SK-N-MC (cell line): Measurements from ENCODE around the gene NIPAL3.

Experiments used
- DNase-seq: peaks from one replicate; pipeline ENCODE4 v3.0.0-alpha.2; 2011; ENCODE audit warnings: low read depth, low spot score
- H3K27ac ChIP-seq: fragments of 200-600 bp; sonication (generic); 2 replicates; pipeline ENCODE4 v1.5.1; 2016; ENCODE audit warnings: mixed run types
- H3K36me3 ChIP-seq: fragments of 200-600 bp; sonication (generic); 2 replicates; pipeline ENCODE4 v1.6.1; 2017; ENCODE audit warnings: antibody characterized with exemption, low read length, mixed read lengths; ENCODE audit not compliant: insufficient read depth
- H3K4me3 ChIP-seq: fragments of 200-600 bp; sonication (generic); 2 replicates; pipeline ENCODE4 v1.5.1; 2016
- H3K9ac ChIP-seq: fragments of 200-600 bp; sonication (generic); 2 replicates; pipeline ENCODE4 v1.8.0; 2017; ENCODE audit warnings: mixed run types, mixed read lengths; ENCODE audit not compliant: insufficient read length
- H3K9me3 ChIP-seq: fragments of 200-600 bp; sonication (generic); 2 replicates; pipeline ENCODE4 v1.6.1; 2017; ENCODE audit warnings: low read depth, mild to moderate bottlenecking, antibody characterized with exemption, low read length, moderate library complexity, mixed read lengths
- EZH2 ChIP-seq: fragments of 200-600 bp; sonication (generic); IDR thresholded peaks from one replicate; pipeline ENCODE4 v1.6.1; 2017; ENCODE audit warnings: antibody characterized with exemption
- FOXP2 ChIP-seq: optimal IDR thresholded peaks from 2 replicates; pipeline ENCODE3; 2011; ENCODE audit warnings: mild to moderate bottlenecking, moderate library complexity; ENCODE audit not compliant: insufficient read depth; ENCODE audit errors: extremely low read length, control extremely low read depth
- POLR2AphosphoS5 ChIP-seq: IDR thresholded peaks from 2 replicates; pipeline ENCODE4 v1.6.1; 2012; ENCODE audit warnings: mild to moderate bottlenecking, low read depth, low read length, borderline replicate concordance

Gene NIPAL3

DNA sequence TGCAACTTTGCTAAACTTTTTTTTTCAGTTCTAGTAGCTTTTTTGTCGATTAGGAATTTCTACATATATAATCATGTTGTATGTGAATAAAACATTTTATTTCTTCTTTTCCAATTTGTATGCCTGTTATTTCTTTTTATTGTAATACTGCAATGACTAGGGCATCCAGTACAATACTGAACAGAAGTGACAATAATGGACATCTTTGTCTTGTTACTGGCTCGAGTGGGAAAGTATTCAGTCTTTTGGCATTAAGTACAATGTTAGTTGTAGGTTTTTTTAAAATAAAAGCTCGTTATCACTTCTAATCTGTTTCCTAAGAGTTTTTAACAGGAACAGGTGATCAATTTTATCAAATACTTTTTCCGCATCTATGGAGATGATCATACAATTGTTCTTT lies 11.8 kb upstream of the NIPAL3 start:
- Histone ChIP-seq H3K9ac (no peak overlapping the region), H3K9me3 (no peaks in the 10 kb centered on the region), H3K27ac (no peak overlapping the region), H3K36me3 (no peaks in the 10 kb centered on the region), H3K4me3 (no peak overlapping the region)
- TF ChIP-seq FOXP2: no peak
- no peak for DNase-seq

DNA sequence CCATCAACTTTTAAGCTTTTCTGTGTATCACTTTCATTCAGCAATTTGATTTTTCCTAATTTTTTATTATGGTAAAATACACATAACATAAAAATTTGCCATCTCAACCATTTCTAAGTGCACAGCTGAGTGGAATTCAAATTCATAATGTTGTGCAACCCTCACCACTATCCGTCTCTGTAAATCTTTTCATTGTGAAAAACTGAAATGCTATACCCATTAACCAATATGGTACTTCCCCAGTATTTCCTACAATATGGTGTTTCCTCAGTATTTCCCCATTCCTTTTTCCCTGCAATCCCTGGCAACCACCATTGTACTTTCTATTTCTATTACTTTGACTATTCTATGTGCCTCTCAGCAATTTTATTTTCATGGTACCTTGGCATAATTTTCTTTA lies 8.8 kb upstream of the NIPAL3 start:
- TF ChIP-seq FOXP2 (no peak), EZH2 (no peak), POLR2AphosphoS5 (no peak)
- no peaks in the 10 kb centered on the region for H3K36me3 ChIP-seq
- DNase-seq: no peak
- H3K4me3 ChIP-seq: no peak overlapping the region
- no peak overlapping the region for H3K27ac ChIP-seq
- H3K9ac ChIP-seq: no peak overlapping the region
- no peaks in the 10 kb centered on the region for H3K9me3 ChIP-seq

DNA sequence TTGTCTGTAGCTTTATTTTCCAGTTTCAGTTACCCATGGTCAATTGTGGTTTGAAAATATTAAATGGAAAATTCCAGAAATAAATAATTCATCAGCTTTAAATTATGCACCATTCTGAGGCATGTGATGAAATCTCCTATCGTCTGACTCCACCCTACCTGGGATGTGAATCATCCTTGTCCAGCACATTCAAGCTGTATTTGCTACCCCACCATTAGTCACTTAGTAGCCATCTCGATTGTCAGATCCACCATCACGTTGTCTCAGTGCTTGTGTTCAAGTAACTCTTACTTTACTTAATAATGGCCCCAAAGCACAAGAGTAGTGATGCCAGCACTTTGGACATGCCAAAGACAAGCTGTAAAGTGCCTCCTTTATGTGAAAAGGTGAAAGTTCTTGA lies 6.1 kb upstream of the NIPAL3 start:
- no peak for DNase-seq
- H3K36me3 ChIP-seq: no peaks in the 10 kb centered on the region
- no peak overlapping the region for H3K4me3 ChIP-seq
- H3K9ac ChIP-seq: no peak overlapping the region
- H3K27ac ChIP-seq: no peak overlapping the region
- H3K9me3 ChIP-seq: no peaks in the 10 kb centered on the region
- TF ChIP-seq EZH2: no peak
- TF ChIP-seq FOXP2: no peak
- no peak for TF ChIP-seq POLR2AphosphoS5

DNA sequence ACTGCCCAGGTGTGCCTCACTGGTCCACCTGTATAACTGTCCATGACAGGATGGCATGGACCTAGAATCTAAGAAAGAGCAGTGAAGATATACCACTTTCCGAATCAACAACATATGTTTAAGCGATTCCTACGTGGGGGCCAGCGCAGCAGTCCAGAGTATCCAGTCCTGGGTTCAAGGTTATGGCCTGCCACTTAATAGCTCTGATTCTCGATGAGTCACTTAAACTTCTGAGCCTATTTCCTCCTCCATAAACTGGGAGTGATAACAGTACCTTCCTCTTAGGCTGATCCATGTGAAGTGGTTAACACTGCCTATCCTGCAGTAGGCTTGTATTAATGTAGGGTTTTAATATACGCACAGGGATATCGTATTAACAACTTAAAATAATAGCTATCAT lies 4.9 kb upstream of the NIPAL3 start:
- Histone ChIP-seq H3K4me3 (no peak overlapping the region), H3K9ac (no peak overlapping the region), H3K9me3 (no peaks in the 10 kb centered on the region), H3K27ac (no peak overlapping the region), H3K36me3 (no peaks in the 10 kb centered on the region)
- DNase-seq: no peak
- TF ChIP-seq EZH2 (no peak), FOXP2 (no peak), POLR2AphosphoS5 (no peak)

DNA sequence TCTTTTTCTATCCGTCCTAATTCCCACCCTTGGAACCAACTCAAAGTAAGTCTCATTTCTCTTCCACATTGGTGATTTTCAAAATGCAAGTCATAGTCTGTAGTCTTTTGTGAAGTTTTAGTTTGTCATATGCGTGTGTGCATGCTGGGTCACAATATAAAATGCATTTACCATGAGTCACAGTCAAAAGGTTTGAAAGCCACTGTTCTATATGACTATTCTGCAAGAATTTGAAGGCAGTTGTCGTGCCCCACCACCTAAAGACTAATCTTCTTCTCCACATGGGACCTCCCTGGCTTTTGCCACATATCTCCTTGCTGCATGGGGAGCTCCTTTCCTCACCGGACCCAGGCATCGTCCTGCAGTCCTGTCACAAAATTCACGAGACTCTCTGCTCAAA lies 3.6 kb upstream of the NIPAL3 start:
- TF ChIP-seq POLR2AphosphoS5: no peak
- TF ChIP-seq FOXP2: no peak
- TF ChIP-seq EZH2: no peak
- DNase-seq: no peak
- H3K9ac ChIP-seq: no peak overlapping the region
- H3K36me3 ChIP-seq: no peaks in the 10 kb centered on the region
- H3K27ac ChIP-seq: no peak overlapping the region
- no peak overlapping the region for H3K4me3 ChIP-seq
- no peaks in the 10 kb centered on the region for H3K9me3 ChIP-seq

DNA sequence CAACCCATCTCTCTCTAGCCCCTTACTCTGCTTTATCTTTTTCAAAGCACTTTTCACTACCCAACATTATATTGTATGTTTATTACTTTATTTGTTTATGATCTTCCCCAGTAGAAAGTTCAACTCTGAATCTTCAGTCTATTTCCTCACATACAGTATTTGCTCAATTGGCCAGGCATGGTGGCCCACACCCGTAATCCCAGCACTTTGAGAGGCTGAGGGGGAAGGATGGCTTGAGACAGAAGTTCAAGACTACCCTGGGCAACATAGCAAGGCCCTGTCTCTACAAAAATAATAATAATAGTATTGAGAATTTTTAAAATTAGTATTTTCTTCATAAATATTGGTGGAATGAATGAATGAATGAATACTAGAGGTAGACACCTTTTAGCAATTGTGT lies 3.2 kb upstream of the NIPAL3 start:
- TF ChIP-seq EZH2 (no peak), FOXP2 (no peak), POLR2AphosphoS5 (no peak)
- no peaks in the 10 kb centered on the region for H3K9me3 ChIP-seq
- H3K27ac ChIP-seq: no peak overlapping the region
- DNase-seq: no peak
- no peaks in the 10 kb centered on the region for H3K36me3 ChIP-seq
- no peak overlapping the region for H3K4me3 ChIP-seq
- no peak overlapping the region for H3K9ac ChIP-seq

DNA sequence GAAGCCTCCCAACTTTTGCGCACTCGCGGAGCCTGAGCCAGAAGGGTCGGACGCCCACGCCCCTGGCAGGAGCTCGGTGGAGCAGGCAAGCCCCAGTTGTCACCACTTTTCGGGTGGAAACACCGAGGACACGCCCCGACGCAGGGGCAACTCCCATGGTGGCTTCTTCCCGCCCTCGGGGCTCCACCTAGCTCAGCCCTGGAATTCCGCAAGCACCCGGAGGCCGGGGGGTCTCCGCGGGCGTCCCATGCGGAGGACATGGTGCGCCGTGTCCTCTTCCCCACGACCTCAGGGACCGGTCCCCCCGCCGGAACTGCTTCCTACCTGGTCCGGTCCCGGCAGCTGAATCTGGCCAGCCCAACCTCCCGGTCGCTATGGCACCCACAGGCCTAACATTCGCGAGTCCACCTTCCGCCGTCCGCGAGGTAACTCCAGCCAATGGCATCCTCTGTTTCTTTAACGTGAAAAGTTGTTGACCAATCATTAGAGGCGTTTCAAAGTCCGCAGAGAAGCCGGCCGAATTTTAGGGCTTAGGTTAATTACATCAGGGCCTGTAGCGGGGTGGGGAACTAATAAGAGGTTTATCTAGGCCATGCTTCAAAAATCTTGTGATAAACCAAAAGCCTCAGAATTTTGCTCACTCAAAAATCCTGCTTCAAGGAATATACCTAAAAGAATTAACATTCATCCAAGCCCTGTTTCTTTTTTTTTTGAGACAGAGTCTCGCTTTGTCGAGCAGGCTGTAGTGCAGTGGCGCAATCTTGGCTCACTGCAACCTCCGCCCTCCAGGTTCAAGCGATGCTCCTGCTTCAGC lies 2.0 kb upstream of the NIPAL3 start, which contains the start of gene STPG1:
Gene STPG1 (minus strand): TSS at position 433 of the 814 bp plus-strand sequence. CDS start 12,394 bp downstream, outside the sequence.
- Histone ChIP-seq H3K27ac (no peak within 1 kb of the TSS), H3K36me3 (no peaks in the 10 kb centered on the region), H3K4me3 (no peak within 1 kb of the TSS), H3K9ac (no peak within 1 kb of the TSS), H3K9me3 (no peaks in the 10 kb centered on the region)
- DNase-seq: no peak
- TF ChIP-seq POLR2AphosphoS5: peak; percentile 36; the same call in 1 of the 2 replicates
- TF ChIP-seq EZH2: no peak

DNA sequence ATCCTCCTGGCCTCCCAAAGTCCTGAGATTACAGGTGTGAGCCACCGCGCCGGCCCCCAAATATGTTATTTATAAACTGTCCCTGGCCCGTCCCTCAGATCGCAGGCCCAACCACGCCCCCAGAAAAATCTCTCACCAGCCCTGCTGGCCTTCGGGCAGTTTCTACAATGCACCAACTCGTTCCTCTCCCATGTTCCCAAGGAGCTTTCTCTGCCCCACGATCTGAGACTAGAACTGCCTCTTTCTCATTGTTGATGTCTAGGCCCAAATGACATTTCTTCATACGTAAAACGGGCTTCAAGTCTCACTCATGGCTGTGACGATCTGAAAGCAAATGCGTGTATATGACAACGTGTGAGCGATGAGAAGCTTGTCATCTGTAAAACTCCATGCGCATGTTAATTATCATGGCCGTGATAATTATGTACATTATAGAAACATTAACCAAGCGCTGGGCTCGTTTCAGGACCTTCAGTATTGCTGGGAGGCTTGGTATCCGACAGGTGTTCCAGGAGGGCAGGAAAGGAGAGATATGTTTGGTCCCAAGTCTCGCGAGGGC lies 748 bp upstream of the NIPAL3 start:
- no peaks in the 10 kb centered on the region for H3K36me3 ChIP-seq
- H3K4me3 ChIP-seq: peak overlapping the region; percentile 92; the same call in 1 of the 2 replicates
- TF ChIP-seq EZH2 (no peak), FOXP2 (no peak), POLR2AphosphoS5 (no peak)
- H3K9ac ChIP-seq: no peak overlapping the region
- no peaks in the 10 kb centered on the region for H3K9me3 ChIP-seq
- H3K27ac ChIP-seq: no peak overlapping the region
- no peak for DNase-seq
